GM19467 (cell line): ENCODE measurements around the gene C11orf68.
"Not testable (repeated sequence)": the region's sequence is repeated elsewhere in the genome, so short reads cannot be mapped to it uniquely, and the experiment has no call there.

Source experiments
- ATAC-seq: cut with Tn5 transposase; IDR thresholded peaks from one replicate; pipeline ENCODE4 v1.9.1; 2021; ENCODE audit warnings: mild to moderate bottlenecking, moderate library complexity; ENCODE audit not compliant: unreplicated experiment

Gene C11orf68

DNA sequence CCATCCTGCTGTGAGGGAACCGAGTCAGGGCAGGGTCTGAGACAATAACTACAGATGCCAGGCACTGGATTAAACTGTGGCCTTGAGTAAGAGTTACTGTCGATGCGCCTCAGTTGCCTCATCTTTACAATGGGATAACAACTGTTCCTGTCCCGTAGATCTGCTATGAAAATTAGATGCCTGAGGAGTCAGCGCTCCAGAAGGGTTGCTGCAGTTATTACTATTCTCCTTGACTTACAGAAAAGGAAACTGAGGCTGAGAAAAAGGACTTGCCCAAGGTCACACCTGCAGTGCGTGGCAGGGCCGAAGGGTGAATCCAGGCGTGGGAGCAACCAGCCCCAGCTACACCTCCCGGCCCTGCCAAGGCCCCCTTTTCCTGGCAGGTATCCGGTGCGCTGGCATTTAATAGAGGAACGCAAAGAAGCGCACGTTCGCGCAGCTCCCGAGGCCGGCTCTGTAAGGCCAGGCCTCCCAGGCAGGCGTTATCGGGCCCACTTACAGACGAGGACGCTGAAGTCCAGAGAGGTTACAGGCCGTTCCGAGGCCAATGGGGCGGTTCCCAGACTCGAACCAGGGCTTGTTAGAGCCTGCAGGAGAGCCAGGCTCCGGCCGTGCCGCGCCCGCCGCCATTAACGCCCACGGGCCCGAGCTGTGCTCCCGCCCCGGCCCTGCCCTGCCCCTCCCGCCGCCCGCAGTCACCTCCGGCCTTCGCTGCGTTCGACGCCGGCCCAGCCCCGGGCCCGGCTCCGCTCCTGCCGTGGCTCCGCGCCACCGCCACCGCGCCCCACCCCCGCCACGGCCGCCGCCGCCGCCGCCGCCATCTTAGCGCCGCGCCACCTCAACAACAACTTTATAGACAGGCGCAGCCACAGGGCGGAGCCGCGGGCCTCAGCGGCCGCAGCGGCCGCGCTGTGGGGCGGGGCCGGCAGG is at the start of gene C11orf68:
C11orf68 (minus strand) TSS at position 852 of the 930 bp plus-strand sequence; CDS start at position 821, 31 bp downstream.
- ATAC-seq = peak; percentile 26

DNA sequence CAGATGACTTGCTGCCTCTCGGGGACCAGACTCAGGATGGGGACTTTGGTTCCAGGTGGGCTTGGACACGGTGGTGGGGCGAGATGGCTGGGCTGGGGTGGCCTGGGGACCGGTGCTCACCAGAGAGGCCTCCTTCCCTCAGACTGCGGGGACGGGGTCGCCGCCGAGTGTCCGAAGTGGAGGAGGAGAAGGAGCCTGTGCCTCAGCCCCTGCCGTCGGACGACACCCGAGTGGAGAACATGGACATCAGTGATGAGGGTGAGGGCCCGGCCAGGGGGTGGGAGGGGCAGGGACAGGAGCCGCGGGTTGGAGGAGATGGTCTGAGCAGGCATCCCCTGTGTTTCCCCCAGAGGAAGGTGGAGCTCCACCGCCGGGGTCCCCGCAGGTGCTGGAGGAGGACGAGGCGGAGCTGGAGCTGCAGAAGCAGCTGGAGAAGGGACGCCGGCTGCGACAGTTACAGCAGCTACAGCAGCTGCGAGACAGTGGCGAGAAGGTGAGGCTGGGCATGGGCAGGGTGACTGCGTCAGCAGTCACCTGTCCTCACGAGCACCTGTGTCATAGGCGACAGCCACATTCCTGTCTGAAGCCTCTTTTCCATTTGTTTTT is 48.6 kb upstream of the C11orf68 start:
- ATAC-seq = no peak

- ATAC-seq = no peak
These were observed 47.3 kb upstream of the C11orf68 start for GRCh38 chr11:65965986-65966762.

GRCh38 chr11:65964906-65965305 is 46.0 kb upstream of the C11orf68 start:
- no peak for ATAC-seq

GRCh38 chr11:65962141-65962564 is 43.3 kb upstream of the C11orf68 start:
- ATAC-seq = no peak

GRCh38 chr11:65961267-65962140 is 42.6 kb upstream of the C11orf68 start, which contains the start of gene SART1:
Gene SART1, plus strand, starts transcription at chr11:65961734. Its CDS starts 47 bp downstream, at chr11:65961781.
- peak; percentile 77 for ATAC-seq

- no peak for ATAC-seq
These were observed 42.0 kb upstream of the C11orf68 start for GRCh38 chr11:65960824-65961266.

- ATAC-seq = no peak
These were observed 40.0 kb upstream of the C11orf68 start for GRCh38 chr11:65958774-65959420.

DNA sequence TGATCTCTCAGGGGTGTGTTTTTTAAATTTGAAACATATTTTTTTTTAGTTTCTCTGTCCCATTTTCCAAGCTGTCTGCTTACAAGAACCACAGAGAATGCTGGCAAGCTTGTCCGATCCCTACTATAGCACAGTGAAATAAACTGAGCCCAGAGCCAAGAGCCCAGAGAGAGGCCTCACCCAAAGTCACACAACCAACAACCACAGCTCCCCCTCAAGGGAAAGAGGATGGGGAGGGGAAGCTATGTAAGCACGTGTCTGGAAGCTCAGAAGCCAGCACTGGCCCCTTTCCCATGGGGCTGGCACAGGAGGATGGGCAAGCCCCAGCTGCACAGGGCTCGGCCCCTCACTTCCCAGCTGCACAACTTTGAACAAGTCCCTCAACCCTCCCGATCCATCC is 39.4 kb upstream of the C11orf68 start:
- ATAC-seq = no peak

DNA sequence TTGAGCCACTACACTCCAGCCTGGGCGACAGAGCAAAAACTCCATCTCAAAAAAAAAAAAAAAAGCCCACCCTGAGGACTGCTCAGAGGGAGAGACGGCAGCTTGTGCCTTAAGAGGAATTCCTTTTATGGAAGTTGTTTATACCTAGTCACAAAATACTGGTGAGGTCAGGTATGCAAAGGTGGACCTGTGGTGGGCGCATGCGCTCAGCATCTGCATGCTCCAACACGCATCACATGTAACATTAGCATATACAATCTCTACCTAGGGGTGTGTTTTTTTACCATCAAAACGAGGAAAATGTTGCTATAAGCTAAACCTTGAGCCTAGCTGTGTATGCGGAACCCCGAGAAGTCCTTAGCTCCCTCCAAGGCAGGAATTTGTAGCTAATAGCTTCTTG is 35.9 kb upstream of the C11orf68 start:
- no peak for ATAC-seq

GRCh38 chr11:65953471-65953870 is 34.6 kb upstream of the C11orf68 start:
- ATAC-seq = no peak

- no peak for ATAC-seq
These were observed 33.2 kb upstream of the C11orf68 start for GRCh38 chr11:65952052-65952521.

DNA sequence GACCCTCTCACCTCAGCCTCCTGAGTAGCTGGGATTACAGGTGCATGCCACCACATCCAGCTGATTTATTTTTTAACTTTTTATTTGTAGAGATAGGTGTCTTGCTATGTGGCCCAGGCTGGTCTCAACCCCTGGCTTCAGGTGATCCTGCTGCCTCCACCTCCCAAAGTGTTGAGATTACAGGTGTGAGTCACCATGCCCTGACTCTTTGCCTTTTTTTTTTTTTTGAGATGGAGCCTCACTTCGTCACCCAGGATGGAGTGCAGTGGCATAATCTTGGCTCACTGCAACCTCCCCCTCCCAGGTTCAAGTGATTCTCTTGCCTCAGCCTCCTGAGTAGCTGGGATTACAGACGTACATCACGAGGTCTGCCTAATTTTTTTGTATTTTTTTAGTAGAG is 32.8 kb upstream of the C11orf68 start:
- ATAC-seq = not testable (repeated sequence)

- not testable (repeated sequence) for ATAC-seq
These were observed 31.8 kb upstream of the C11orf68 start for GRCh38 chr11:65950711-65951110.

DNA sequence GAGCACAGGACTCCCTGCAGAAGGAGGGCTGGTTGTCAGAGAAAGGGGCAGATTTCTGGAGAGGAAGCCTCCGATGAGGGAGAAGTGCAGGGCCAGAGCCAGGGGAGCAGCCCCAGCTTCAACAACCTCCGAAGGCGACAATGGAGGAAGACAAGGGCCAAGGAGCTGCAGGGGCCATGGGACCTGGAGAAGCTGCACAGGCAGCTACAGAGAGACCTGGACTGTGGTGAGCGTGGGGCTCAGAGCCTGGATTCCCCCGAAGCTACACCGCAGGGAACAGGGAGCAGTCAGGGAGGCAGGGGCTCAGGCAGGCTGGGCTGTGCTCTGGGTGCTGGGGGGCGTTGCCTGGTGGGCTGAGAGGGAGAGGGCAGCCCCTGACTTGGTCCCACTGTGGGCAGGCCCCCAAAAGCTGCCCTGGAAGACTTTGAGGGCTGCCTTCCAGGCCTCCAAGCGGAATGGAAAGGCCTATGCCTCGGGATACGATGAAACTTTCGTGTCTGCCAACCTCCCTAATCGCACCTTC is 28.8 kb upstream of the C11orf68 start:
- no peak for ATAC-seq

GRCh38 chr11:65947133-65947532 is 28.3 kb upstream of the C11orf68 start:
- no peak for ATAC-seq

DNA sequence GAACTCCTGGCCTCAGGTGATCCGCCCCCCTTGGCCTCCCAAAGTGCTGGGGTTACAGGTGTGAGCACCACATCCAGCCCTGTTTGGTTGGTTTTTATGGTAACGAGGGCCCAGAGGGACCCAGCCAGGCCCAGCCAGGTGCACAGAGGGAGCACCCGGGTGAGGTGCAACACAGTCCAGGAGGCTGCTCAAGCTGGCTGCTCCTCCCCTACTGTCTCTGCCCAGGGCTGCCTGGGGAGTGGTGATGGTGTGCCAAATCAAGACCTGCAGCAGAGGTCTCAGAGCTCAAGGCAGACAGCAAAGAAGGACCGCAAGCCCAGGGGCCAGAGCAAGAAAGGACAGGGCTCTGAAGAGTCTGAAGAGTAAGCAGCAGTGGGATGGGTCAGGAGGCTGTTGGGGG is 27.8 kb upstream of the C11orf68 start:
- ATAC-seq = no peak

GRCh38 chr11:65945941-65946558 is 27.2 kb upstream of the C11orf68 start:
- no peak for ATAC-seq

DNA sequence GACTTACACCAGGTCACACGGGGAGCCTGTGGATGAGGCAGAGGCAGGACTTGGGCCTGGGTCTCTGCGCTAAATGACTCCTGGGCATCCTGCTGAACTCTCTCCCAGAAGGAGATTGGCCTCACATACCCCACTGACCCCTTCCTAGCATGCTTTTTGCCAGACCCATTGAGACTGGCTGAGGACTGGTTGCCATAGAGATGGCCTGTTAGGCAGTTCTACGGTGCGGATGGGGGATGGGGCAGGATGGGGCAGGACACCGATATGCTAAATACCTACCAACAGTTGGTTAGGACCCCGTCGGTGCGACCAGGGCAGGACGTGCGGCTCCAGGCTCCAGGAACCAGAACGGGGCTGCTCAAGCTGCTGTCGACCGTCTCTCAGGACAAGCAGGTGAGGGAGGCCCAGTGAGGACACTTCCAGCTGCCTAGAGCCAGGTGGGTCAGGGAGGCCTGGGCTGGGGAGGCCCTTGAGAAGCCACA is 26.6 kb upstream of the C11orf68 start, which contains the start of gene TSGA10IP:
TSGA10IP (plus strand) TSS at position 51 of the 482 bp plus-strand sequence; CDS start at position 247, 196 bp downstream.
- no peak for ATAC-seq
